ENCODE data around the gene YY2. TPM values are rescaled to one million over a fixed set of nuclear protein-coding genes. Genes with fewer than 3 reads are reported as not detected.

YY2 gene
- total RNA-seq, 1 experiment from 2014 or later = 2.9 TPM

DNA sequence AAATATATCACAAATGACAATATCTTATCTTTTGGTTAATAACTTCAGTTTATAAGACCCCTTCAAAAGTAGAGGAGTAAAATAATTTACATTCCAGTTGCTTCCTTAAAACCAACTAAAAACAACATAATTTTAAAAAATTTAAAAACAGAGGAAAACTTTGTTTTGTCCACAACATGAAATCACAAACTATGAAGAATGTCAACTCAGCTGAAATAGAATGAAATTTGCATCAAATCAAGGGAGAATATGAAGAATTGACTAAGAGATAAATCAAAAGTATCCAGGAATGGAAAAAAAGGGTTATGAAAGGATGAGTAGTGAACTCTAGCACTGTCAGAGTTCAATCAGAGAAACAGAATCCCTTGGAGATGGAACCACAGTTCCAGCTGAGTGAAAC is 2.2 kb upstream of the YY2 start:
- Mint-ChIP-seq H3K27me3 (ENCODE audit: insufficient read depth, unreplicated experiment) (peaks cover 45% of the 10 kb centered on the region), H3K9me3 (ENCODE audit: unreplicated experiment) (no peaks in the 10 kb centered on the region), H3K4me1 (ENCODE audit: insufficient read depth, unreplicated experiment) (no peaks in the 10 kb centered on the region), H3K36me3 (ENCODE audit: insufficient read depth, unreplicated experiment) (peaks cover 55% of the 10 kb centered on the region), H3K4me3 (ENCODE audit: unreplicated experiment) (no peak overlapping the region), H3K27ac (ENCODE audit: low read depth, unreplicated experiment) (no peak overlapping the region)
- intact Hi-C loops (cut with micrococcal nuclease) = no loop called here
- no TSS peak for BruUV-seq (replicated peaks)
- POLR2A ChIA-PET = no interaction called here
- no peak for DNase-seq (ENCODE audit: unreplicated experiment)
- CTCF ChIA-PET = interaction anchor here (0.7 kb wide), 1 partner anchor 1898 kb away, joined by 3 read pairs; no protein-coding TSS in a partner anchor
- no peak for TF ChIP-seq CTCF (IDR thresholded peaks at IDR 0.05; ENCODE audit: unreplicated experiment)

- DNase-seq (ENCODE audit: unreplicated experiment) = no peak
- no peak overlapping the region for H3K4me3 Mint-ChIP-seq (ENCODE audit: unreplicated experiment)
- CTCF ChIA-PET = interaction anchor here (0.8 kb wide), 1 partner anchor 16 kb away, joined by 3 read pairs; no protein-coding TSS in a partner anchor
- no peak for TF ChIP-seq CTCF (IDR thresholded peaks at IDR 0.05; ENCODE audit: unreplicated experiment)
- H3K36me3 Mint-ChIP-seq (ENCODE audit: insufficient read depth, unreplicated experiment) = peaks cover 53% of the 10 kb centered on the region
- no TSS peak for BruUV-seq (replicated peaks)
- intact Hi-C loops (cut with micrococcal nuclease) = no loop called here
- H3K27me3 Mint-ChIP-seq (ENCODE audit: insufficient read depth, unreplicated experiment) = peaks cover 52% of the 10 kb centered on the region
- no peaks in the 10 kb centered on the region for H3K4me1 Mint-ChIP-seq (ENCODE audit: insufficient read depth, unreplicated experiment)
- POLR2A ChIA-PET = no interaction called here
- no peaks in the 10 kb centered on the region for H3K9me3 Mint-ChIP-seq (ENCODE audit: unreplicated experiment)
- no peak overlapping the region for H3K27ac Mint-ChIP-seq (ENCODE audit: low read depth, unreplicated experiment)
Measured at GRCh38 chrX:21856504-21856903, 717 bp downstream of the YY2 start.

DNA sequence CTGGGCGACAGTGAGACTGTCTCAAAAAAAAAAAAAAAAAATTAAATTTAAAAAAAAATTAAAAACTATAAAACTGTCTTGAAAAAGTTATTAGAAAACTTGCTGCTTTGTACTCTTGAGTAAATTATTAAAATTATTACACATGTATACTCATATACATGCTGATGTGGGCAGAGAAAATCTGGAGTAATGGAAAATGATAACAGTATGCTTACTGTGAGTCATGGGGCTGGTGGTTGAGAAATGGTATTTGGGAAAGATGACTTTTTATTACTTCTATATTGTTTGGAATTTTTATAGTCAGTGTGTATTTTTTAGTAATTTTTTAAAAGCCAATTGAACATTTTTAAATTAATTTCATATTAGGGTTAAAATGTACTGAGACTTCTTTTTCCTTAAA is 7.5 kb downstream of the YY2 start:
- H3K36me3 Mint-ChIP-seq (ENCODE audit: insufficient read depth, unreplicated experiment) = peaks cover 6% of the 10 kb centered on the region
- no peaks in the 10 kb centered on the region for H3K9me3 Mint-ChIP-seq (ENCODE audit: unreplicated experiment)
- DNase-seq (ENCODE audit: unreplicated experiment) = no peak
- intact Hi-C loops (cut with micrococcal nuclease) = no loop called here
- TF ChIP-seq CTCF (IDR thresholded peaks at IDR 0.05; ENCODE audit: unreplicated experiment) = no peak
- ChIA-PET CTCF (interaction anchor here (0.6 kb wide), 1 partner anchor 54 kb away, joined by 3 read pairs; no protein-coding TSS in a partner anchor), POLR2A (no interaction called here)
- H3K4me3 Mint-ChIP-seq (ENCODE audit: unreplicated experiment) = no peak overlapping the region
- H3K27ac Mint-ChIP-seq (ENCODE audit: low read depth, unreplicated experiment) = no peak overlapping the region
- H3K27me3 Mint-ChIP-seq (ENCODE audit: insufficient read depth, unreplicated experiment) = peaks cover 65% of the 10 kb centered on the region
- BruUV-seq (replicated peaks) = no TSS peak
- peaks cover 1% of the 10 kb centered on the region for H3K4me1 Mint-ChIP-seq (ENCODE audit: insufficient read depth, unreplicated experiment)

GRCh38 chrX:21865436-21865835 is 9.6 kb downstream of the YY2 start:
- H3K27me3 Mint-ChIP-seq (ENCODE audit: insufficient read depth, unreplicated experiment) = peaks cover 60% of the 10 kb centered on the region
- intact Hi-C loops (cut with micrococcal nuclease) = no loop called here
- H3K36me3 Mint-ChIP-seq (ENCODE audit: insufficient read depth, unreplicated experiment) = no peaks in the 10 kb centered on the region
- H3K9me3 Mint-ChIP-seq (ENCODE audit: unreplicated experiment) = no peaks in the 10 kb centered on the region
- H3K4me3 Mint-ChIP-seq (ENCODE audit: unreplicated experiment) = no peak overlapping the region
- ChIA-PET CTCF (no interaction called here), POLR2A (no interaction called here)
- no peak overlapping the region for H3K27ac Mint-ChIP-seq (ENCODE audit: low read depth, unreplicated experiment)
- DNase-seq (ENCODE audit: unreplicated experiment) = no peak
- no TSS peak for BruUV-seq (replicated peaks)
- H3K4me1 Mint-ChIP-seq (ENCODE audit: insufficient read depth, unreplicated experiment) = peaks cover 6% of the 10 kb centered on the region
- no peak for TF ChIP-seq CTCF (IDR thresholded peaks at IDR 0.05; ENCODE audit: unreplicated experiment)

All from MCF 10A (cell line).